CD4-positive, alpha-beta T cell treated with Interleukin-17A for 4 hours (primary cell): ENCODE results near the gene GRB2.
A peak's percentile ranks its signal among the peaks of the same experiment; 100 is the strongest.
"Not testable (repeated sequence)": the region's sequence is repeated elsewhere in the genome, so short reads cannot be mapped to it uniquely, and the experiment has no call there.

ENCODE experiments used
- DNase-seq: peaks from one replicate; pipeline ENCODE4 v3.0.0-alpha.2; 2020; ENCODE audit warnings: mixed read lengths

The GRB2 gene

DNA sequence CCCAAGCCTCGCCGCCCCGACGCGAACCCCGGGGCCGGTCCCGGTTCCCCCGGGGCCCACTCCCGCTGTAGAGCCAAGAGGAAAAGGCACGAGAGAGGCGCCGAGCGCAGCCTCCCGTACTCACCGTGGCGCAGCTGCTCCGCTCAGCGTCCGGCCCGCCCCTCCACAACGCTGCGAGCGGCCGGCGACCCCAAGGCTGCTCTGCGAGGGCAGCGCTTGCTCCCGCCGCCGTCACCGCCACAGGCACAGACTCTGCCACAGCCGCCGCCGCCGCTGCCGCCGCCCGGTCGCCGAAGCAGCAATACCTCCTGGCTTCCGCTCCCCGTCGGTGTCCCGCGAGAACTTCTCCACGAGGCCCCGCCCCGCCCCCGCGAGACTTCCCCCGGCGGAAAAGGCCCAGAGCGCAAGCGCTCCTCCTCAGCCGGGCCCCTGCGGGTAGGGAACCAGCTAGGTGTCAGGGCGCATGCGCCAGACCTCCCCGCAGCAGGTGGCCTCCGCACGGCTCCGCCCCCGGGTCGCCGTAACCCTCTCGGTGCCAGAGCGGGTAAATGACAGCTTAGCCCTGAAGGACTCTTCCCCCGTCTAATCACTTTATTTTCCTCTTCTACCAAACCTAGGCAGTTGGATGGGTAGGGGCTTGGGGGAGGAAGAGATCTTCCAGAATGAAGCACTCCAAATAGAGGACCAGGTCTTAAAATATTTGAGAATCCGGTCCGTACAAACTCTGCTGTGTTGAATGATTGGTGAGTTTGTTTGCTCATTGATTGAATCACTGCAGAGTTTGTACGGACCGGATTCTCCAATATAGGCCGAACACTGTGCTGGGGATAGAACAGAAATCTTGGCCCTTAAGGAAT lies at the start of gene GRB2:
TSS of gene GRB2 (minus strand) at position 314 of the 857 bp plus-strand sequence. CDS start 12,050 bp downstream, outside the sequence.
- DNase-seq, result peak; percentile 100

DNA sequence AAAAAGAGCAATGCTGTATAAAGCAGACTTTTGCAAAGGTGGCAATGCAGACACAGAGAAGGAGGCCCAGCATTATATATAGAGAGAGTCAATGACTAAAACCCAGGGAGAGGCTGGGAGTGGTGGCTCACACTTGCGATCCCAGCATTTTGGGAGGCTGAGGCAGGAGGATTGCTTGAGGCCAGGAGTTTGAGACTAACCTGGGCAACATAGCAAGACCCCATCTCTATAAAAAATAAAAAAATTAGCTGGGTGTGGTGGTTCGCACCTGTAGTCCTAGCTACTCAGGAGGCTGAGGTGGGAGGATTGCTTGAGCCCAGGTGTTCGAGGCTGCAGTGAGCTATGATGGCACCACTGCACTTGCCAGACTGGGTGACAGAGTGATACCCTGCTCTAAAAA lies 49.2 kb upstream of the GRB2 start:
- DNase-seq, result not testable (repeated sequence)

DNA sequence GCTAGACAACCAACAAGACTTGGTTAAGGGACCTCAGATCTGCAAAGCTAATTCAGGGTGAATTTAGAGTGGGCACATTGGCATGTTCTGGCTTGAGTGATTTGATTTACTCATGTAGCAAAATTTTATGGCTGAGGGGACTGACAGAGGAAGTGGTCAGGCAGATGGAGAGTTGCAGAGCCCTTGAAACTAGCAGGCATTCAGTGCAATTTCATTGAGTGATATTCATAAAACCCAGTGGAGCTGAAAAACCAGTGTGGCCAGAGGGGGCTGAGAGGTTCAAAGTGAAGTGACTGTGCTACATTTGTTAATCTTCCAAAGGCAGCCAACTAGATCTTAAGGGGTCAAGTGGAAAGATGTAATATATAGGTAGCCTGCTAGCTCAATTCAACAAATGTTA lies 48.7 kb upstream of the GRB2 start:
- no peak for DNase-seq

DNA sequence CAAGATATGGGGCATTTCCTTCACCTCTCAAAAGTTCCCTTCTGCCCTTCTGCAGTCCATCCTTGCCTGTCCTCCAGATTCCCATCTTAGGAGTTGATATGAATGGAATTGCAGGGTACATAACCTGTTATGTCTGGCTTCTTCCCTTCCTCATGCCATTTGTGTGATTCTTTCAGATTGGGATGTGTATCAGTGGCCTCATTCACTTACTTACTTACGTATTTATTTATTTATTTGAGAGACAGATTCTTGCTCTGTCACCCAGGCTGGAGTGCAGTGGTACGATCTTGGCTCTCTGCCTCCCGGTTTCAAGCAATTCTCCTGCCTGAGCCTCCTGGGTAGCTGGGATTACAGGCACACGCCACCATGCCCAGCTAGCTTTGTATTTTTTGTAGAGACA lies 44.8 kb upstream of the GRB2 start:
- no peak for DNase-seq

DNA sequence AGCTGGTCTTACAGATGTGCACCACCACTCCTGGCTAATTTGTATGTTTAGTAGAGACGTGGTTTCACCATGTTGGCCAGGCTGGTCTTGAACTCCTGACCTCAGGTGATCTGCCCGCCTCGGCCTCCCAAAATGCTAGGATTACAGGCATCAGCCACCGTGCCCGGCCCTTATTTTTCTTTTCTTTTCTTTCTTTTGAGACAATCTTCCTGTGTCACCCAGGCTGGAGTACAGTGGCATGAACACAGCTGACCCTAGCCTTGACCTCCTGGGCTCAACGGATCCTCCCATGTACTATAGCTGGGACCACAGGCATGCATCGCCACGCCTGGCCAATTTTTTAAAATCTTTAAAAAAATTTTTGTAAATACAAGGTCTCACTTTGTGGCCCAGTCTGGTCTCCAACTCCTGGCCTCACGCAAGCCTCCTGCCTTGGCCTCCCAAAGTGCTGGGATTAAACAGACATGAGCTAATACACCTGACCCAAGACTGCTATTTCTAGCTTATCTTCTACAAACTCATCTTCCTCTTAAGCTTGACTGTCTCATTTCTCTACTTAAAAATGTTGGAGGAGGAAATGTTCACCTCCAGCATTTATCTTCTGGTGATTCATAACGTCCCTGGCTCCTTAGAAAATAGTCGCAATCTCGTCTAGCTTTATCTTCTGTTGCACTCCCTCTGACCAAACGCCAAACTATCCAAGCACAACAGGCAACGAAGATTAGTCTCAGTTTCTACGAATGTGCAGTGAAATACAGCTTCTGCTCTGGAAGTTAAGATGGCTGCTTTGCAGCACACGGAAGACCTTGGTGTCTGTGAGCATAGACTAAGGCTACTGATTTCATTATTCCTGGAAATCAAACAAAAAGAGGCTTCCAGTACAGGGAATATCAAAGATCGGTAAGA lies 42.7 kb upstream of the GRB2 start:
- DNase-seq, result no peak

DNA sequence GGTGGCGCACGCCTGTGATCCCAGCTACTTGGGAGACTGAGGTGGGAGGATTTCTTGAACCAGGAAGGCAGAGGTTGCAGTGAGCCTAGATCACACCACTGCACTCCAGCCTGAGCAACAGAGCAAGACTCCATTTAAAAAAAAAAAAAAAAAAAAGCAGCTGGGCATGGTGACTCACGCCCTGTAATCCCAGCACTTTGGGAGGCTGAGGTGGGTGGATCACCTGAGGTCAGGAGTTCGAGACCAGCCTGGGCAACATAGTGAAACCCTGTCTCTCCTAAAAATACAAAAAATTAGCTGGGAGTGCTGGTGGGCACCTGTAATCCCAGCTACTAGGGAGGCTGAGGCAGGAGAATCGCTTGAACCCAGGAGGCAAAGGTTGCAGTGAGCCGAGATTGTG lies 40.4 kb upstream of the GRB2 start:
- DNase-seq, result not testable (repeated sequence)

DNA sequence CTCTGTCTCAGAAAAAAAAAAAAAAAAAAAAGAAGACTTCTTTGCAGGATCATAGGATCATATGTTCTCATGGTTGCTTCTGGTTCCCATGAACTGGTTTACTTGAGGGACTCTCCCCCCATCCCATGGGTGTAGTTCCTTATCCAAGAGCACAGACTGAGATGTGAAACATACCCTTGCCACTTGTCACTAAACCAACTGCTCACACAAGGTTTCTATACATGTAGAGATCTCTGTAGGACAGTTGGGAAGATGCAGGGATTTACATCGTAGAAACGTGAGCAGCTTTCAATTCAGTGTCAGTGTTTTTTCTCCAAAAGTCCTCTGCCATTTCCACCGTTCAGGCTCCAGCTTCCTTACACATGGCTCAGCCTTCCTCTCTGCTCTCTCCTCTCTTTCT lies 39.8 kb upstream of the GRB2 start:
- no peak for DNase-seq

DNA sequence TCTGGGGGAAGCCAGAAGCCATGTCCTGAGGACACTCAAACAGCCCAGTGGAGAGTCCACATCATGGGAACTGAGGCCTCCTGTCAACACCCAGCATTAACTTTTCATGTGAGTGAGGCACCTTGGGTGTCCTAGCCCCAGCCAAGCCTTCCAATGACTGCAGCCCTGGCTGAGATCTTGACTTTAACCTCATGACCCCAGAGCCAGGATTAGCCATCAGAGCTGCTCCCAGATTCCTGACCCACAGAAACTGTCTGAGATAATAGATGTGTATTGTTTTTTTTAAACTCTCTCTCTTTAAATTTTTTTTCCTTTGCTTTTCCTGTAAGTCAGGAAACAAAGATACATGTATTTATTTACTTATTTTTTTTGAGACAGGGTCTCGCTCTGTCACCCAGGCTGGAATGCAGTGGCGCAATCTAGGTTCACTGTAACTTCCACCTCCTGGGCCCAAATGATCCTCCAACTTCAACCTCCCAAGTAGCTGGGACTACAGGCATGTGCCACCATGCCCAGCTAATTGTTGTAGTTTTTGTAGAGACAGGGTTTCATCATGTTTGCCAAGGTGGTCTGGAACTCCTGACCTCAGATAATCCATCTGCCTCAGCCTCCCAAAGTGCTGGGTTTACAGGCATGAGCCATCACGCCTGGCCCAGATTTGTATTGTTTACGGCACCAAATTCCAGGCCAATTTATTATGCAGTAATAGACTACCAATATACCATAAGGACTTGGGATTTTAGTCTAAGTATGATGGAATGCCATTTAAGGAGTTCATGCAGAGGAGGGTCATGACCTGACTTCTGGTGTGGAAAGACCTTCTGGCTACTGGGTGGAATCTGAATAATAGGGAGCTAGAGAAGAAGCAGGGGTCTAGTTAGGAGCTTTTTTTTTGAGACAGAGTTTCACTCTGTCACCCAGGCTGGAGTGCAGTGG lies 37.0 kb upstream of the GRB2 start:
- no peak for DNase-seq

DNA sequence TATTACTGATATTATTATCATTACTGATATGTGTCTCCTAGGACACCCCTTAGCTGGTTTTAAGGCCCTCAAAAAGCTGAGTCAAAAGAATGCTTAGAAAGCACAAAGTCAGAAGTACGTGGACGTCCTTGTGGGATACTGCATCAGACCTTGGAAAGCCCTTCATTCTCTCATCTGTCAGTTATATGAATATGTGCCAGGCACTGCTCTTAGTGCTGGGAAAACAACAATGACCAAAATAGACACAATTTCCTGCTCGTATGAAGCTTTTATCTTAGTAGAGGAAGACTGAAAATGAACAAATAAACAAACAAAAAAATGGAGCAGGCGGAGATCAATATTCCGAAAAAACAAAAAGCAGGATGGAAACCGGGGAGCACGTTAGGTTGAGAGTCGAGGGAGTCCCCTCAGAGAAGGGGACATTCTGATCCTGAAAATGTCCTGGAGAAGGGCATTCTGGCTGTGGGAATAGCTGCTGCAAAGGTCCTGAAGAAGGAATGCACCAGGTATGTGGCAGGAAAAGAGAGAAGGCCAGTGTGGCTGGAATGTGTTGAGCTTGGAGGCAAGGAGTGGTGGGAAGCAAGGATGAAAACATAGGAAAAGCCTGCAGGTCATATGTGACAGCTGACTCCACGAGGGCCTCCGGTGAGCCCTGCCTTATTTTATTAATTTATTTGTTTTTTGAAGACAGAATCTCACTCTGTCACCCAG lies 35.4 kb upstream of the GRB2 start:
- DNase-seq, result no peak

DNA sequence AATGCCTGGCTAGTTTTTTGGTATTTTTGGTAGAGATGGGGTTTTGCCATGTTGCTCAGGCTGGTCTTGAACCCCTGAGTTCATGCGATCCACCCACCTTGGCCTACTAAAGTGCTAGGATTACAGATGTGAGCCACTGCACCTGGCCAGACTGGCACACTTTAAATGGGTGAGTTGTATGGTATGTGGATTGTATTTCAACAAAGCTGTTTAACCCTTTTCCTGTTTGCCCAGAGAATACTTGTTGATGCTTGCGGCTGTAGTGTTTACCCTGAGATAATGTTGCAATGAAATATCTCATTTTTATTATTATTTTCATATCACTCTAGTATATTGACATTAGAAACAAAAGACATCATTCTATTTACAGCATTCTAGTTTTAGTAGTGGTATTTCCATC lies 33.8 kb upstream of the GRB2 start:
- no peak for DNase-seq

DNA sequence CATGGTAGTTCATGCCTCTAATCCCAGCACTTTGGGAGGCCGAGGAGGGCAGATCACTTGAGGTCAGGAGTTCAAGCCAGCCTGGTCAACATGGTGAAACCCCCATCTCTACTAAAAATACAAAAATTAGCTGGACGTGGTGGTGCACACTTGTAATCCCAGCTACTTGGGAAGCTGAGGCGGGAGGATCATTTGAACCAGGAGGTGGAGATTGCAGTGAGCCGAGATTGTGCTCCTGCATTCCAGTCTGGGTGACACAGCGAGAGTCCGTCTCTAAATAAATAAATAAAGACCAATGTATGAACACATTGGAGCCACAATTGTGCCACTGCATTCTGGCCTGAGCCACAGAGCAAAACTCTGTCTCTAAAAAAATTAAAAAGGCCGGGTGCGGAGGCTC lies 31.9 kb upstream of the GRB2 start:
- not testable (repeated sequence) for DNase-seq

DNA sequence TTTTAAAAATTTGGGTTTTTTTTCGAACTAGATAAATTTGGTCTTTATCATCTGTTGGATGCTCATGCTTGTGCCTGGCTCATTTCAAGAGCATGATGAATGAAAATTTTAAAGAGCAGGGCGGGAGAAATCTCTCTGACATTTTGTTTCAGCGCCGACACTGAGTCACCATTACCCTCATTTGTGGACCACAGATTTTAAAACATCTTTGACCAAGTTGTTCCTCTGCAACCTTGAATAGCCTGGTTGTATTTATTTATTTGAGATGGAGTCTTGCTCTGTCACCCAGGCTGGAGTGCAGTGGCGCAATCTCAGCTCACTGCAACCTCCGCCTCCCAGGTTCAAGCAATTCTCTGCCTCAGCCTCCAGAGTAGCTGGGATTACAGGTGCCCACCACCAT lies 29.0 kb upstream of the GRB2 start:
- DNase-seq, result not testable (repeated sequence)

DNA sequence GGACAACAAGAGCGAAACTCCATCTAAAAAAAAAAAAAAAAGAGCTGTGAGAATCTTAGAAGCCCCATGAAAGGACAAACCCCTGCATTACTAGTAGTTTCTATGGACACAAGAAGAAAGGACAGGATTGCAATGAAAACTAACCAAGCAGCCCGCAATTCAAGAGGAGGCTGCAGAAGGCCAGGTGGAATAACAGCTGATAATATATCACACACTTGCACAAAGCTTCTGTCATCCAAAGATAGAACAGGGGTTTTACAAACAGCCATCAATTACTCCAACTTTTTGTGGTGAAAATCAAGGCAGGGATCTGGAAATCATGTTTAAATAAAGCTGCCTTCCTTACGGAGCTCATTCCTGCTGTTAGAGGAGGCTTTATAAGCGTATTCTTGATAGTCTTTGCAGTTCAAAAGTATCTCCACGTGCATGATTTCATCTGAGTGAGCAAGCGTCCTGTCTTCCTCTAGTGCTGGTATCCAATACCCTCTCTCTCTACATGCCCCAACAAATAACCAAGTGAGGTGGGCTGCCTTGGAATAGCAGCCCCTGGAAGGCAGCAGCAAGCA lies 27.8 kb upstream of the GRB2 start:
- no peak for DNase-seq

DNA sequence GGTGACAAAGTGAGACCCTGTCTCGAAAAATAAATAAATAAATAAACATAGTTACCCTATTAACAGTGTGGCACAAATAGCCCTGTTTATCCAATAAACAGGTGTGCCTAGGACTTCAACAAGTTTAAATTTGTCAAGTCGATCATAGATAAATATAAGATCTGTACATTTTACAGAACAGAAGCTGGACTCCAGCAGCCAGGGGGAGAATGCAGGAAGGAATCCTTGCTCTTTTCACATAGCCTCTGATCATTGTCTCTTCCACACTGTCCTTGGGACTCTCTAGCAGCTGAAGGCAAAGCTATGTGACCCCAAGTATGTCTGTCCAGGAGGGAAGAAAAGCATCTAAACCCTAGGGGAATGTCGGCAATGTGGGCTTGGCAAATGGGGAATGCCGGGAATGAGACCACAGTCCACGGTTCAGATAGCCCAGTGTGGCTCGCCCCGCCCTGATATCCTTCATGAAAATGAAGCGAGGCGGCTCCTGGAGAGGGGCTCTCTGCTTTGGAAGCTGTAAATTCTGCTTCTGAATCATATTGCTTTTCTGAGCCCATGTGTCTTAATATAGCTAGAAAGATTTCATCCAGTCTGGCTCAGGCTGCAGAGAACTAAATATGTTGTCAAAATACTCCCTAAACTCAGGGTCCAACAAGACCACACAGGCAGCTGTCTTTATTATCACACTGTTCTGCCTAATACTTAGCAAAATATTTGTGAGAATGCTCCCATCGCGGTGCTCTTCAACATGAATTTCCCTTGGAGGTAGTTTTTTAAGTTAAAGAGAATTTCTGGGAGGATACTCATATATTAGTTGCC lies 24.9 kb upstream of the GRB2 start:
- DNase-seq, result no peak

DNA sequence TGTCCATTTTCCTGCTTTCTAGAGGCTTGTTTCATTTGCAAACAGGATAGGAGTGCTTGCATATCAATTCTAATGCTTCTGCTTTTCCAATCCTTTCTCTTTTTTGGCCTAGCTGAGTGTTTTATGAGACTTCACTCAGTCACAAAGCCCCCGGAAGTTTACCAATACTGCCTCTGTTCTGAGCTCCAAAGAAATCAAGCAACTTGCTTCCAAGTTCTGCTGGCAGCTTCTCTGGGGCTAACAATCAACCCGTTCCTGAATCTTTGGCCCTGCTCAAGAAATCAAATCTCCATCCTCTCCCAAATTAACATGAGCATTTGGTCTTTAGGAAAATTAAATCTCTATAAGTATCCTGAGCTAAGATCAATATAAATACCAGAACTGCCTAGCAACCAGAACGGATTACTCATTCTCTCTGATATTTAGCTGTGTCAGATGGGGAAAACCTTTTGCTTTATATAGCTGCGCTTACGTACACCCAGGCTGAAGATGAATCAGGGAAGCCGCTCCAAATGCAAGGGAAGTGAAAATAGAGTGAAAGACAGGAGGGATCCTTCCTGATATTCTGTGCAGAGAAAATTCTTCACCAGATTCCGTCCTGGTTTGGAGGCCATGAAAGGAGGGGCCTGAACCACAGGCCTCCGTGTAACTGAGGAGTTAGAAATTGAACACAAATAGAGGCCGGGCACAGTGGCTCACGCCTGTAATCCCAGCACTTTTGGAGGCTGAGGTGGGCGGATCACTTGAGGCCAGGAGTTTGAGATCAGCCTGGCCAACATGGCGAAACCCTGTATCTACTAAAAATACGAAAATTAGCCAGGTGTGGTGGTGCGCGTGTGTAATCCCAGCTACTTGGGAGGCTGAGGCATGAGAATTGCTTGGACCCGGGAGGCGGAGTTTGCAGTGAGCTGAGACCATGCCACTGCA lies 23.3 kb upstream of the GRB2 start:
- DNase-seq, result no peak

DNA sequence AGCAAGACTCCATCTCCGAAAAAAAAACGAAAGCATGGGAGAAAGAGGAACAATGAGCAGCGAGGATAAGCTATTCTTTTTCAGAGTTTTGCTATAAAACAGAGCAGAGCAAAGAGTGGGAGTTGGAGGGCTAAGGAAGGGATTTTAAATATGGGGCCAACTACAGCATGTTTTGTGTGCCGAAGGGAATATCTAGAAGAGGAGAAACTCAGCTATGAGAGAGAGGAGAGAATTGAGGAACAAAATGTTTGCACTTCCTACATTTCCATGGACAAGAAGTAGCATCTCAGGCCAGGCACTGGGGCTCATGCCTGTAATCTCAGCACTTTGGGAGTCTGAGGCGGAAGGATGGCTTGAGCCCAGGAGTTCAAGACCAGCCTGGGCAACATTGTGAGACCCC lies 13.1 kb upstream of the GRB2 start:
- DNase-seq, result no peak

DNA sequence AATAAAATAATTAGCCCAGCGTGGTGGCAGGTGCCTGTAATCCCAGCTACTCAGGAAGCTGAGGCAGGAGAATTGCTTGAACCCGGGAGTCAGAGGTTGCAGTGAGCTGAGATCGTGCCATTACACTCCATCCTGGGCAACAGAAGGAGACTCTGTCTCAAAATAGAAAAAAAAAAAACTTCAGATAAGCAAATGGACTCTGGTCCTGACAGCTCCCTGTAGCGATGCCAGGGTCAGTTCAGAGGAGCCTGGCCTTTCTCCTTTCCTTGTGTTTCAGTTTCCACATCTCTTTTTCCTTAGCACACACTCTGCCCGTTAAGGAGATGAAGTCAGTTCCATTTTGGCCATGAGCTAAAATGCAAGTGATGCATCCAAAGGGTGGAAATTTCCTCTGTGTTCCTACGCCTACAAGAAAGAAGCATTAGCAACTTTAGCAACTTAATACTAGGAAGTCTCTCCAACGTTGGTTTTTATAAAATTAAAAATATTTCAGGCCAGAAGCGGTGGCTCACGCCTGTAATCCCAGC lies 11.6 kb upstream of the GRB2 start:
- no peak for DNase-seq

DNA sequence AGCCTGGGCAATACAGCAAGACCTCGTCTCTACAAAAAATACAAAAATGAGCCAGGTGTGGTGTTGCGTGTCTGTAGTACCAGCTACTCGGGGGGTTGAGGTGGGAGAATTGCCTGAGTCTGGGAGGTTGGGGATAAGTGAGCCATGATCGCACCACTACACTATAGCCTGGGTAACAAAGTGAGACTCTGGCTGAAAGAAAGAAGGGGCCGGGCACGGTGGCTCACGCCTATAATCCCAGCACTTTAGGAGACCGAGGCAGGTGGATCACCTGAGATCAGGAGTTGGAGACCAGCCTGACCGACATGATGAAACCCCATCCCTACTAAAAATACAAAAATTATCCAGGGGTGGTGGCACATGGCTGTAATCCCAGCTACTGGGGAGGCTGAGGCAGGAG lies 10.5 kb upstream of the GRB2 start:
- DNase-seq, result no peak

DNA sequence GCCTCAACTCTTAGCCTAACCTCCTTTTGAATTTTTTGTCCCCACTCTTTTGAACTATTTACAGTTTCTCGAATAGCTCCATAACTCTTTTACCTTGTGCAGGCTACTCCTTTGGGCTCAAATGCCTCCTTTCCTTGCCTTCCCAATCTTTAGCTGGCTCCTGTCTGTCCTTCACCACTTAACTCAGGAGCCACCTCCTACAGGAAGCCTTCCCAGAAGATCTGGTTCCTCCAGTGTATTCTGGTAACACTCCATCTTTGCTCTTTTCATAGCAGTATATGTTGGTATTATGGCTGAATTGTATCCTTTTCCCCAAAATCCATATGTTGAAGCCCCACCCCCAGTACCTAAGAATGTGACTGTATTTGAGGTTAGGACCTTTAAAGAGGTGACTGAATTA lies 9.0 kb upstream of the GRB2 start:
- no peak for DNase-seq
